ENCODE data around the gene RNU6-9. TPM values are rescaled to one million over a fixed set of nuclear protein-coding genes. Genes with fewer than 3 reads are reported as not detected.
A peak's percentile ranks its signal among the peaks of the same experiment; 100 is the strongest.
"Not testable (repeated sequence)": the region's sequence is repeated elsewhere in the genome, so short reads cannot be mapped to it uniquely, and the experiment has no call there.

RNU6-9 gene
- total RNA-seq, 4 donors from 2014 or later, result not detected

DNA sequence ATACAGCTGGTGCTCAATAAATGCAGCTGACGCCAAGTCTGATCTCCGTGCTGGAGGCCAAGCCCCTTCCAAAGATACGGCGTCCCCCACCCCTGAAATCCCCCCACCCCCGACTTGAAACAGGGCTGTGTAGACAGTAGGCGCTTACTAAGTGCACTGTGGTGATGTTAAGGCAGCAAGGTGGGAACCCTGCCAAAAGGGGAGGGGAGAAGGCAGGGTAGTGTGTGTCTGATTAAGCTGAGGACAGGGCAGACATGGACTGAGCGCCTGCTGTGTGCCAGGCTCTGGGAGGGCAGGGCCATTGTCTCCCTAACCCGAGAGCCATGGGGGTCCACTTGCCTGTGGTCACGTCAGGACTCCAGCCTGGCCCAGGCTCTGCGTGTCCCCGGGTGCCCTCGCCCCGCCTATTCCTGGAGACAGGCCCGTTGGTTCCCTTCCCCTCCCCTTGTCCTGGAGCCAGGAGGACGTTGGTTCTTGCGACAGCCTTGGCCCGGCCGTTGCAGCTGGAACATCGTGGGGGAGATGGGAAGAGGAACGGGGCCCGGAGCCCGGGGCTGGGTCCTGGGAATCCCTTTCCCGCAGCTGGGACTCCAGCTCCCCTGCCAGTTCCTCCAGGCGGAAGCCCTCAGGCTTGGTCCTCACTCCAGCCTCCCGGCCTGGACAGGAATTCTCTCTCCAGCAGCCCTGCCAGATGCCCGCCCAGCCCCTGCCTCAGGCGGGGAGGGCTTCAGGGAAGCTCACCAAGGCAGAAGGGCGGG lies 42.9 kb upstream of the RNU6-9 start:
- H3K36me3 ChIP-seq, result no peaks in the 10 kb centered on the region
- DNase-seq, result peak; percentile 42 to 84 (median 74)
- H3K9me3 ChIP-seq, result no peaks in the 10 kb centered on the region
- no peak for TF ChIP-seq POLR2A (IDR thresholded peaks at IDR 0.05)
- TF ChIP-seq, protein P1, sequence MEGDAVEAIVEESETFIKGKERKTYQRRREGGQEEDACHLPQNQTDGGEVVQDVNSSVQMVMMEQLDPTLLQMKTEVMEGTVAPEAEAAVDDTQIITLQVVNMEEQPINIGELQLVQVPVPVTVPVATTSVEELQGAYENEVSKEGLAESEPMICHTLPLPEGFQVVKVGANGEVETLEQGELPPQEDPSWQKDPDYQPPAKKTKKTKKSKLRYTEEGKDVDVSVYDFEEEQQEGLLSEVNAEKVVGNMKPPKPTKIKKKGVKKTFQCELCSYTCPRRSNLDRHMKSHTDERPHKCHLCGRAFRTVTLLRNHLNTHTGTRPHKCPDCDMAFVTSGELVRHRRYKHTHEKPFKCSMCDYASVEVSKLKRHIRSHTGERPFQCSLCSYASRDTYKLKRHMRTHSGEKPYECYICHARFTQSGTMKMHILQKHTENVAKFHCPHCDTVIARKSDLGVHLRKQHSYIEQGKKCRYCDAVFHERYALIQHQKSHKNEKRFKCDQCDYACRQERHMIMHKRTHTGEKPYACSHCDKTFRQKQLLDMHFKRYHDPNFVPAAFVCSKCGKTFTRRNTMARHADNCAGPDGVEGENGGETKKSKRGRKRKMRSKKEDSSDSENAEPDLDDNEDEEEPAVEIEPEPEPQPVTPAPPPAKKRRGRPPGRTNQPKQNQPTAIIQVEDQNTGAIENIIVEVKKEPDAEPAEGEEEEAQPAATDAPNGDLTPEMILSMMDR (IDR thresholded peaks at IDR 0.05), result no peak
- peaks cover 0 to 16% of the 10 kb centered on the region in 2 donors for H3K27me3 ChIP-seq
- H3K27ac ChIP-seq, result peak overlapping the region; percentile 55 to 83 (median 68)
- H3K4me1 ChIP-seq, result no peaks in the 10 kb centered on the region
- H3K4me3 ChIP-seq, result no peak overlapping the region

GRCh38 chr19:850979-851335 lies 42.3 kb upstream of the RNU6-9 start:
- DNase-seq, result no peak
- Histone ChIP-seq H3K36me3 (no peaks in the 10 kb centered on the region), H3K4me1 (no peaks in the 10 kb centered on the region), H3K4me3 (no peak overlapping the region), H3K9me3 (no peaks in the 10 kb centered on the region), H3K27me3 (peaks cover 0 to 15% of the 10 kb centered on the region in 2 donors), H3K27ac (peak overlapping the region; percentile 55 to 83 (median 68))
- no peak for TF ChIP-seq POLR2A (IDR thresholded peaks at IDR 0.05)

GRCh38 chr19:852136-853013 lies 40.9 kb upstream of the RNU6-9 start, which contains the start of gene ELANE:
TSS of gene ELANE (plus strand) at chr19:852303. CDS start at chr19:852329, 26 bp downstream.
- H3K9me3 ChIP-seq, result no peaks in the 10 kb centered on the region
- no peaks in the 10 kb centered on the region for H3K4me1 ChIP-seq
- H3K27ac ChIP-seq, result peak within 1 kb of the TSS; percentile 55 to 83 (median 68)
- DNase-seq, result no peak
- H3K27me3 ChIP-seq, result peaks cover 0 to 8% of the 10 kb centered on the region in 2 donors
- no peaks in the 10 kb centered on the region for H3K36me3 ChIP-seq
- no peak within 1 kb of the TSS for H3K4me3 ChIP-seq
- TF ChIP-seq POLR2A (IDR thresholded peaks at IDR 0.05), result no peak
- TF ChIP-seq, protein P1 (IDR thresholded peaks at IDR 0.05), result no peak

GRCh38 chr19:853014-853585 lies 40.2 kb upstream of the RNU6-9 start:
- H3K27me3 ChIP-seq, result peaks cover 0 to 8% of the 10 kb centered on the region in 2 donors
- TF ChIP-seq, protein P1 (IDR thresholded peaks at IDR 0.05), result no peak
- no peak for TF ChIP-seq POLR2A (IDR thresholded peaks at IDR 0.05)
- DNase-seq, result no peak

DNA sequence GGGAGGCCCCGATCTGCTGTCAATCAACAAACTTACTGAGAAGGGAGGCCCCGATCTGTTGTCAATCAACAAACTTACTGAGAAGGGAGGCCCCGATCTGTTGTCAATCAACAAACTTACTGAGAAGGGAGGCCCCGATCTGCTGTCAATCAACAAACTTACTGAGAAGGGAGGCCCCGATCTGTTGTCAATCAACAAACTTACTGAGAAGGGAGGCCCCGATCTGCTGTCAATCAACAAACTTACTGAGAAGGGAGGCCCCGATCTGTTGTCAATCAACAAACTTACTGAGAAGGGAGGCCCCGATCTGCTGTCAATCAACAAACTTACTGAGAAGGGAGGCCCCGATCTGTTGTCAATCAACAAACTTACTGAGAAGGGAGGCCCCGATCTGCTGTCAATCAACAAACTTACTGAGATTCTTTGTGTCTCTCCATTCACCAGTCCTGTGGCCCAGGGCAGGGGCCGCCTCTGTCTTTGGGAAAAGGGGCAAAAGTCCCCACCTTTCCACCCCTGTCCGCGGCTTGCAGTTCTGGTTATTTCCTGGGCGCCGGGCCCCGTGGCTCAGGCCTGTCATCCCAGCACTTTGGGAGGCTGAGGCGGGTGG lies 39.6 kb upstream of the RNU6-9 start:
- not testable (repeated sequence) for DNase-seq, H3K9me3 ChIP-seq, H3K27me3 ChIP-seq, H3K4me3 ChIP-seq, H3K36me3 ChIP-seq, H3K27ac ChIP-seq, H3K4me1 ChIP-seq

More at GRCh38 chr19:853014-853585, 40.2 kb upstream of the RNU6-9 start:
- Histone ChIP-seq H3K9me3 (no peaks in the 10 kb centered on the region), H3K4me1 (no peaks in the 10 kb centered on the region), H3K36me3 (no peaks in the 10 kb centered on the region), H3K27ac (no peak overlapping the region), H3K4me3 (no peak overlapping the region)

DNA sequence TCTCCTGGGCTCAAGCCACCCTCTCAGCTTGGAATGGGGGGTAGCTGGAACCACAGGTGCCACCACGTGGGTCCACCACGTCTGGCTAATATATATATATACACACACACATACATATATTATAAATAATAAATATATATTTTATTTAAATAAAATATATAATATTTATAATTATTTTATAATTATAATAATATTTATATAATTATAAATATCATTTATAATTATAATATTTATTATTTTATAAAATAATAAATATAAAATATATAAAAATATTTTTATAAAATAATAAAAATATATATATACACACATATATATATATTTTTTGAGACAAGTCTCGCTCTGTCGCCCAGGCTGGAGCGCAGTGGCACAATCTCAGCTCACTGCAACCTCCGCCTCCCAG lies 38.7 kb upstream of the RNU6-9 start:
- TF ChIP-seq, protein P1 (IDR thresholded peaks at IDR 0.05), result no peak
- TF ChIP-seq POLR2A (IDR thresholded peaks at IDR 0.05), result no peak

More for the DNA sequence above, 38.7 kb upstream of the RNU6-9 start:
- no peaks in the 10 kb centered on the region for H3K4me1 ChIP-seq
- no peaks in the 10 kb centered on the region for H3K36me3 ChIP-seq
- H3K9me3 ChIP-seq, result no peaks in the 10 kb centered on the region
- H3K4me3 ChIP-seq, result no peak overlapping the region
- peaks cover 0 to 8% of the 10 kb centered on the region in 2 donors for H3K27me3 ChIP-seq
- DNase-seq, result no peak
- no peak overlapping the region for H3K27ac ChIP-seq
